ENCODE data around the gene KRTAP4-2. TPM values are rescaled to one million over a fixed set of nuclear protein-coding genes. Genes with fewer than 3 reads are reported as not detected.

The KRTAP4-2 gene
- total RNA-seq (2022; extraction: Qiagen RNA extraction; ENCODE audit: low read depth) = not detected in 5 replicates

GRCh38 chr17:41177727-41178271 lies at the start of gene KRTAP4-2:
Gene KRTAP4-2 (minus strand): TSS chr17:41178221. CDS start chr17:41178164, 57 bp downstream.

GRCh38 chr17:41226598-41227095 lies 48.6 kb upstream of the KRTAP4-2 start, which contains the start of gene KRTAP9-2:
Gene KRTAP9-2 (plus strand): TSS chr17:41226648. CDS start chr17:41226655, 7 bp downstream.

GRCh38 chr17:41189837-41190318 lies 11.9 kb upstream of the KRTAP4-2 start, which contains the start of gene KRTAP9-1:
Gene KRTAP9-1 (plus strand): TSS chr17:41189887. CDS start chr17:41189887, 0 bp downstream.

GRCh38 chr17:41184480-41184961 lies 6.5 kb upstream of the KRTAP4-2 start, which contains the start of gene KRTAP4-1:
Gene KRTAP4-1 (minus strand): TSS chr17:41184911. CDS start chr17:41184854, 57 bp downstream.

GRCh38 chr17:41168121-41168520 lies 9.9 kb downstream of the KRTAP4-2 start, which contains the start of gene KRTAP4-3:
Gene KRTAP4-3 (minus strand): TSS chr17:41168221. CDS start chr17:41168172, 49 bp downstream.

GRCh38 chr17:41160648-41161047 lies 17.4 kb downstream of the KRTAP4-2 start, which contains the start of gene KRTAP4-4:
Gene KRTAP4-4 (minus strand): TSS chr17:41160748. CDS start chr17:41160691, 57 bp downstream.

GRCh38 chr17:41149652-41149985 lies 28.4 kb downstream of the KRTAP4-2 start, which contains the start of gene KRTAP4-5:
Gene KRTAP4-5 (minus strand): TSS chr17:41149825. CDS start chr17:41149767, 58 bp downstream.

GRCh38 chr17:41140360-41141131 lies 37.5 kb downstream of the KRTAP4-2 start, which contains the start of gene KRTAP4-6:
Gene KRTAP4-6 (minus strand): TSS chr17:41140544. CDS start chr17:41140487, 57 bp downstream.

Other genes starting within 250 kb of the KRTAP4-2 start
- gene KRT23, start 240.6 kb downstream of the KRTAP4-2 start, total RNA-seq (2022; extraction: Qiagen RNA extraction; ENCODE audit: low read depth) = 0.06 to 0.30 TPM (median 0.08 TPM) in 3 of 5 replicates, not detected in the others
- not detected in 5 replicates for gene KRT39, start 211.3 kb downstream of the KRTAP4-2 start, total RNA-seq (2022; extraction: Qiagen RNA extraction; ENCODE audit: low read depth)
- gene KRT40, start 193.9 kb downstream of the KRTAP4-2 start, total RNA-seq (2022; extraction: Qiagen RNA extraction; ENCODE audit: low read depth) = not detected in 5 replicates
- gene KRTAP3-3, start 184.1 kb downstream of the KRTAP4-2 start, total RNA-seq (2022; extraction: Qiagen RNA extraction; ENCODE audit: low read depth) = not detected in 5 replicates
- 0.36 to 0.50 TPM (median 0.42 TPM) in 3 of 5 replicates, not detected in the others for gene KRTAP3-2, start 178.3 kb downstream of the KRTAP4-2 start, total RNA-seq (2022; extraction: Qiagen RNA extraction; ENCODE audit: low read depth)
- not detected in 5 replicates for gene KRTAP3-1, start 169.1 kb downstream of the KRTAP4-2 start, total RNA-seq (2022; extraction: Qiagen RNA extraction; ENCODE audit: low read depth)
- not detected in 5 replicates for gene KRTAP1-5, start 151.0 kb downstream of the KRTAP4-2 start, total RNA-seq (2022; extraction: Qiagen RNA extraction; ENCODE audit: low read depth)
- gene KRTAP1-4, start 148.0 kb downstream of the KRTAP4-2 start, total RNA-seq (2022; extraction: Qiagen RNA extraction; ENCODE audit: low read depth) = not detected in 5 replicates
- gene KRTAP1-3, start 143.3 kb downstream of the KRTAP4-2 start, total RNA-seq (2022; extraction: Qiagen RNA extraction; ENCODE audit: low read depth) = not detected in 5 replicates
- not detected in 5 replicates for gene KRTAP1-1, start 136.8 kb downstream of the KRTAP4-2 start, total RNA-seq (2022; extraction: Qiagen RNA extraction; ENCODE audit: low read depth)
- gene KRTAP2-1, start 130.9 kb downstream of the KRTAP4-2 start, total RNA-seq (2022; extraction: Qiagen RNA extraction; ENCODE audit: low read depth) = not detected in 5 replicates
- not detected in 5 replicates for gene KRTAP2-2, start 123.0 kb downstream of the KRTAP4-2 start, total RNA-seq (2022; extraction: Qiagen RNA extraction; ENCODE audit: low read depth)
- gene KRTAP2-3, start 118.1 kb downstream of the KRTAP4-2 start, total RNA-seq (2022; extraction: Qiagen RNA extraction; ENCODE audit: low read depth) = not detected in 5 replicates
- gene KRTAP2-4, start 112.3 kb downstream of the KRTAP4-2 start, total RNA-seq (2022; extraction: Qiagen RNA extraction; ENCODE audit: low read depth) = not detected in 5 replicates
- not detected in 5 replicates for gene KRTAP4-7, start 94.1 kb downstream of the KRTAP4-2 start, total RNA-seq (2022; extraction: Qiagen RNA extraction; ENCODE audit: low read depth)
- gene KRTAP4-8, start 80.1 kb downstream of the KRTAP4-2 start, total RNA-seq (2022; extraction: Qiagen RNA extraction; ENCODE audit: low read depth) = 0.08 TPM in 1 of 5 replicates, not detected in the others
- not detected in 5 replicates for gene KRTAP4-16, start 76.0 kb downstream of the KRTAP4-2 start, total RNA-seq (2022; extraction: Qiagen RNA extraction; ENCODE audit: low read depth)
- not detected in 5 replicates for gene KRTAP4-9, start 72.8 kb downstream of the KRTAP4-2 start, total RNA-seq (2022; extraction: Qiagen RNA extraction; ENCODE audit: low read depth)
- not detected in 5 replicates for gene KRTAP4-11, start 59.8 kb downstream of the KRTAP4-2 start, total RNA-seq (2022; extraction: Qiagen RNA extraction; ENCODE audit: low read depth)
- gene KRTAP4-12, start 54.0 kb downstream of the KRTAP4-2 start, total RNA-seq (2022; extraction: Qiagen RNA extraction; ENCODE audit: low read depth) = not detected in 5 replicates
- not detected in 5 replicates for gene KRTAP4-6, start 37.7 kb downstream of the KRTAP4-2 start, total RNA-seq (2022; extraction: Qiagen RNA extraction; ENCODE audit: low read depth)
- not detected in 5 replicates for gene KRTAP4-5, start 28.4 kb downstream of the KRTAP4-2 start, total RNA-seq (2022; extraction: Qiagen RNA extraction; ENCODE audit: low read depth)
- gene KRTAP4-4, start 17.5 kb downstream of the KRTAP4-2 start, total RNA-seq (2022; extraction: Qiagen RNA extraction; ENCODE audit: low read depth) = not detected in 5 replicates
- not detected in 5 replicates for gene KRTAP4-3, start 10.0 kb downstream of the KRTAP4-2 start, total RNA-seq (2022; extraction: Qiagen RNA extraction; ENCODE audit: low read depth)
- 0.17 to 0.25 TPM (median 0.24 TPM) in 4 of 5 replicates, not detected in the other for gene KRTAP4-1, start 6.7 kb upstream of the KRTAP4-2 start, total RNA-seq (2022; extraction: Qiagen RNA extraction; ENCODE audit: low read depth)
- not detected in 5 replicates for gene KRTAP9-1, start 11.7 kb upstream of the KRTAP4-2 start, total RNA-seq (2022; extraction: Qiagen RNA extraction; ENCODE audit: low read depth)
- gene KRTAP9-2, start 48.4 kb upstream of the KRTAP4-2 start, total RNA-seq (2022; extraction: Qiagen RNA extraction; ENCODE audit: low read depth) = not detected in 5 replicates
- gene KRTAP9-3, start 54.2 kb upstream of the KRTAP4-2 start, total RNA-seq (2022; extraction: Qiagen RNA extraction; ENCODE audit: low read depth) = not detected in 5 replicates
- gene KRTAP9-8, start 59.8 kb upstream of the KRTAP4-2 start, total RNA-seq (2022; extraction: Qiagen RNA extraction; ENCODE audit: low read depth) = not detected in 5 replicates
- gene KRTAP9-4, start 71.5 kb upstream of the KRTAP4-2 start, total RNA-seq (2022; extraction: Qiagen RNA extraction; ENCODE audit: low read depth) = not detected in 5 replicates
- not detected in 5 replicates for gene KRTAP9-9, start 77.2 kb upstream of the KRTAP4-2 start, total RNA-seq (2022; extraction: Qiagen RNA extraction; ENCODE audit: low read depth)
- gene KRTAP9-6, start 87.2 kb upstream of the KRTAP4-2 start, total RNA-seq (2022; extraction: Qiagen RNA extraction; ENCODE audit: low read depth) = not detected in 5 replicates
- not detected in 5 replicates for gene KRTAP9-7, start 97.5 kb upstream of the KRTAP4-2 start, total RNA-seq (2022; extraction: Qiagen RNA extraction; ENCODE audit: low read depth)
- gene KRTAP29-1, start 124.6 kb upstream of the KRTAP4-2 start, total RNA-seq (2022; extraction: Qiagen RNA extraction; ENCODE audit: low read depth) = not detected in 5 replicates
- gene KRTAP16-1, start 131.1 kb upstream of the KRTAP4-2 start, total RNA-seq (2022; extraction: Qiagen RNA extraction; ENCODE audit: low read depth) = not detected in 5 replicates
- gene KRTAP17-1, start 137.5 kb upstream of the KRTAP4-2 start, total RNA-seq (2022; extraction: Qiagen RNA extraction; ENCODE audit: low read depth) = not detected in 5 replicates
- not detected in 5 replicates for gene KRT33A, start 172.6 kb upstream of the KRTAP4-2 start, total RNA-seq (2022; extraction: Qiagen RNA extraction; ENCODE audit: low read depth)
- 0.06 to 0.16 TPM (median 0.15 TPM) in 3 of 5 replicates, not detected in the others for gene KRT33B, start 191.6 kb upstream of the KRTAP4-2 start, total RNA-seq (2022; extraction: Qiagen RNA extraction; ENCODE audit: low read depth)
- gene KRT34, start 204.1 kb upstream of the KRTAP4-2 start, total RNA-seq (2022; extraction: Qiagen RNA extraction; ENCODE audit: low read depth) = 0.25 to 0.43 TPM (median 0.30 TPM) in 5 replicates
- not detected in 5 replicates for gene KRT31, start 219.4 kb upstream of the KRTAP4-2 start, total RNA-seq (2022; extraction: Qiagen RNA extraction; ENCODE audit: low read depth)
- gene KRT37, start 246.4 kb upstream of the KRTAP4-2 start, total RNA-seq (2022; extraction: Qiagen RNA extraction; ENCODE audit: low read depth) = not detected in 5 replicates

Data from A549 treated with RU486 at 1 μM for 4 hours (cell line).